CD14-positive monocyte (primary cell): ENCODE measurements around the gene YARS2. TPM values are rescaled to one million over a fixed set of nuclear protein-coding genes. Genes with fewer than 3 reads are reported as not detected.

ENCODE experiments used
- DNase-seq, 3 donors: peaks; one replicate each; pipeline ENCODE4 v3.0.0-alpha.2; 2011 to 2022
- H2AFZ ChIP-seq: 2 replicates; pipeline ENCODE4 v1.6.0; 2012; ENCODE audit warnings: mild to moderate bottlenecking, low read depth, low read length, inconsistent platforms; ENCODE audit not compliant: insufficient read depth, poor library complexity, severe bottlenecking
- H3K27ac ChIP-seq, 2 donors: 1 replicate in 1 of 2; 2 replicates in 1 of 2; pipeline ENCODE4 v1.5.1; 2012 to 2013; ENCODE audit warnings: low read length in 2 of 2, control low read depth in 1 of 2, inconsistent platforms in 1 of 2, low read depth in 1 of 2, mild to moderate bottlenecking in 1 of 2
- H3K27me3 ChIP-seq, 2 donors: one replicate each; pipeline versions ENCODE4 v1.6.0 to v1.6.1; 2011 to 2013; ENCODE audit warnings: low read length in 2 of 2; ENCODE audit not compliant: control insufficient read depth in 2 of 2, insufficient read depth in 2 of 2
- H3K36me3 ChIP-seq, 2 donors: replicated peaks in 1 of 2; 1 replicate in 1 of 2; 2 replicates in 1 of 2; pipeline versions ENCODE4 v1.5.1 to v1.6.1; 2012 to 2013; ENCODE audit warnings: low read length in 2 of 2, control low read depth in 1 of 2, inconsistent platforms in 1 of 2, mild to moderate bottlenecking in 1 of 2; ENCODE audit not compliant: insufficient read depth in 2 of 2, control insufficient read depth in 1 of 2
- H3K4me1 ChIP-seq, 2 donors: 1 replicate in 1 of 2; 2 replicates in 1 of 2; pipeline versions ENCODE4 v1.5.1 to v1.6.1; 2012 to 2013; ENCODE audit warnings: low read length in 2 of 2, control low read depth in 1 of 2, inconsistent platforms in 1 of 2, mild to moderate bottlenecking in 1 of 2, moderate library complexity in 1 of 2; ENCODE audit not compliant: insufficient read depth in 2 of 2, control insufficient read depth in 1 of 2
- H3K4me2 ChIP-seq: replicated peaks from 2 replicates; pipeline ENCODE3; 2012; ENCODE audit warnings: low read length, moderate library complexity, mild to moderate bottlenecking; ENCODE audit not compliant: poor library complexity, severe bottlenecking; ENCODE audit errors: extremely low read depth
- H3K4me3 ChIP-seq, 3 experiments: fragments of 200-600 bp in 1 of 3; sonication (generic) in 1 of 3; replicated peaks in 1 of 3; 1 replicate in 2 of 3; 2 replicates in 1 of 3; pipeline ENCODE4 v1.5.1; 2011 to 2013; ENCODE audit warnings: low read length in 3 of 3, mild to moderate bottlenecking in 3 of 3, control low read depth in 2 of 3, low read depth in 2 of 3, inconsistent platforms in 1 of 3, moderate library complexity in 1 of 3
- H3K79me2 ChIP-seq: 2 replicates; pipeline ENCODE4 v1.6.0; 2012; ENCODE audit warnings: mild to moderate bottlenecking, control low read depth, inconsistent platforms, low read length, moderate library complexity; ENCODE audit not compliant: insufficient read depth
- H3K9ac ChIP-seq: 2 replicates; pipeline ENCODE4 v1.6.0; 2017; ENCODE audit warnings: low read length, mild to moderate bottlenecking; ENCODE audit not compliant: insufficient read depth, poor library complexity, severe bottlenecking
- H3K9me3 ChIP-seq, 2 donors: replicated peaks in 1 of 2; 1 replicate in 1 of 2; 2 replicates in 1 of 2; pipeline versions ENCODE4 v1.5.1 to v1.6.1; 2012 to 2013; ENCODE audit warnings: low read length in 2 of 2, control low read depth in 1 of 2; ENCODE audit not compliant: control insufficient read depth in 1 of 2, insufficient read depth in 1 of 2
- H4K20me1 ChIP-seq: 2 replicates; pipeline ENCODE4 v1.6.0; 2012; ENCODE audit warnings: mild to moderate bottlenecking, low read length, control low read depth, moderate library complexity; ENCODE audit not compliant: insufficient read depth
- H3K27ac Mint-ChIP-seq, 7 donors: one replicate each; pipeline ENCODE4 v1.8.0; 2020; ENCODE audit warnings: mild to moderate bottlenecking in 7 of 7, mixed read lengths in 7 of 7, moderate library complexity in 6 of 7, inconsistent platforms in 2 of 7
- H3K27me3 Mint-ChIP-seq, 3 donors: one replicate each; pipeline ENCODE4 v1.8.0; 2021 to 2022; ENCODE audit warnings: low read depth in 3 of 3, mild to moderate bottlenecking in 3 of 3, mixed read lengths in 3 of 3, moderate library complexity in 3 of 3, inconsistent platforms in 1 of 3
- H3K36me3 Mint-ChIP-seq, 2 donors: one replicate each; pipeline ENCODE4 v1.8.0; 2020; ENCODE audit warnings: mixed read lengths in 2 of 2, inconsistent platforms in 1 of 2, mild to moderate bottlenecking in 1 of 2
- H3K4me1 Mint-ChIP-seq: one replicate; pipeline ENCODE4 v1.8.0; 2020; ENCODE audit warnings: mild to moderate bottlenecking, mixed read lengths
- H3K4me3 Mint-ChIP-seq, 2 donors: one replicate each; pipeline ENCODE4 v1.8.0; 2020; ENCODE audit warnings: mild to moderate bottlenecking in 2 of 2, mixed read lengths in 2 of 2, moderate library complexity in 1 of 2
- H3K9me3 Mint-ChIP-seq, 7 donors: one replicate each; pipeline ENCODE4 v1.8.0; 2020 to 2022; ENCODE audit warnings: mixed read lengths in 7 of 7, mild to moderate bottlenecking in 6 of 7, moderate library complexity in 6 of 7, inconsistent platforms in 2 of 7
- WGBS: methylation state at CpG from one replicate; pipeline ENCODE4 v1.1.5; 2013; ENCODE audit warnings: missing lambda C conversion rate; ENCODE audit not compliant: insufficient coverage; 5-methylcytosine and 5-hydroxymethylcytosine counted together
- intact Hi-C, 2 donors: fragments of 100-400 bp; cut with micrococcal nuclease; formaldehyde crosslinking; loops; one replicate each; pipeline versions ENCODE4 v1.15.0 to v1.15.1; 2023
- polyA plus RNA-seq, 3 donors: library from polyadenylated mRNA; depleted of rRNA in 1 of 3; unstranded in 2 of 3; stranded (reverse) in 1 of 3; fragments of 300-500 nt in 2 of 3; fragments of >200 nt in 1 of 3; fragmentation: Illumina TruSeq in 2 of 3; gene quantifications; 1 replicate in 2 of 3; 2 replicates in 1 of 3; pipeline ENCODE4 v1.2.3, GENCODE V29; 2012 to 2021
- TF ChIP-seq, protein P1 (sequence below): fragments of 200-600 bp; IDR thresholded peaks from one replicate; pipeline ENCODE4 v1.8.0; 2022; ENCODE audit warnings: antibody characterized with exemption, mild to moderate bottlenecking

Gene YARS2
- polyA plus RNA-seq, 3 donors: 4.5 to 7.5 (median 6.6) TPM

DNA sequence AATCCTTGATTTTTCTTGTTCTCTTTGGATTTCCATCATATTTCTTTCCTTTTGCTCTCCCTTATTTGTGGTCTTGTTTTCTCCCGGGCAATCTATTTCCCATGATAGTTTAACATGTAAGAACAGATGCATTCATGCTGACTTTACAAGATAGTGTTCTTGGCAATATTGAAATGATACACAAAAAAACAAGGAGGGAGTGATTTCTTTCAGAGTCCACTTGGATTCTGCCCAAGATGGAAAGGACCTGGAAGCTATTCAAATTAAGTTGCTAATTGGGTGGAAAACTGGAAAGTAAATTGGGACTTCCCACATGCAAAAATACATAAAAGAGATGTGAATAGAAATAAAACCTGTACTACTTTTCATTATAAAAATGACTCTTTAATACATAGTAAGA lies 14.4 kb upstream of the YARS2 start:
- Histone ChIP-seq H3K9ac (no peak overlapping the region), H4K20me1 (no peaks in the 10 kb centered on the region), H3K27me3 (peaks cover 2 to 3% of the 10 kb centered on the region in 2 donors), H3K4me1 (no peaks in the 10 kb centered on the region), H3K79me2 (no peaks in the 10 kb centered on the region), H3K36me3 (no peaks in the 10 kb centered on the region), H3K4me3 (no peak overlapping the region), H3K27ac (no peak overlapping the region), H3K9me3 (no peaks in the 10 kb centered on the region), H3K4me2 (no peak overlapping the region), H2AFZ (no peak overlapping the region)
- TF ChIP-seq, protein P1, sequence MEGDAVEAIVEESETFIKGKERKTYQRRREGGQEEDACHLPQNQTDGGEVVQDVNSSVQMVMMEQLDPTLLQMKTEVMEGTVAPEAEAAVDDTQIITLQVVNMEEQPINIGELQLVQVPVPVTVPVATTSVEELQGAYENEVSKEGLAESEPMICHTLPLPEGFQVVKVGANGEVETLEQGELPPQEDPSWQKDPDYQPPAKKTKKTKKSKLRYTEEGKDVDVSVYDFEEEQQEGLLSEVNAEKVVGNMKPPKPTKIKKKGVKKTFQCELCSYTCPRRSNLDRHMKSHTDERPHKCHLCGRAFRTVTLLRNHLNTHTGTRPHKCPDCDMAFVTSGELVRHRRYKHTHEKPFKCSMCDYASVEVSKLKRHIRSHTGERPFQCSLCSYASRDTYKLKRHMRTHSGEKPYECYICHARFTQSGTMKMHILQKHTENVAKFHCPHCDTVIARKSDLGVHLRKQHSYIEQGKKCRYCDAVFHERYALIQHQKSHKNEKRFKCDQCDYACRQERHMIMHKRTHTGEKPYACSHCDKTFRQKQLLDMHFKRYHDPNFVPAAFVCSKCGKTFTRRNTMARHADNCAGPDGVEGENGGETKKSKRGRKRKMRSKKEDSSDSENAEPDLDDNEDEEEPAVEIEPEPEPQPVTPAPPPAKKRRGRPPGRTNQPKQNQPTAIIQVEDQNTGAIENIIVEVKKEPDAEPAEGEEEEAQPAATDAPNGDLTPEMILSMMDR: no peak
- no peak overlapping the region for H3K4me3 Mint-ChIP-seq
- peaks cover 0 to 14% (median 7%) of the 10 kb centered on the region in 3 donors for H3K27me3 Mint-ChIP-seq
- H3K36me3 Mint-ChIP-seq: no peaks in the 10 kb centered on the region
- peaks cover 2% of the 10 kb centered on the region for H3K4me1 Mint-ChIP-seq
- H3K27ac Mint-ChIP-seq: no peak overlapping the region
- DNase-seq: no peak
- WGBS: no CpG with 5 or more reads among the region's 1 CpG
- intact Hi-C loops: no loop called here
- H3K9me3 Mint-ChIP-seq: peaks cover 0 to 1% (median 0%) of the 10 kb centered on the region in 7 donors

DNA sequence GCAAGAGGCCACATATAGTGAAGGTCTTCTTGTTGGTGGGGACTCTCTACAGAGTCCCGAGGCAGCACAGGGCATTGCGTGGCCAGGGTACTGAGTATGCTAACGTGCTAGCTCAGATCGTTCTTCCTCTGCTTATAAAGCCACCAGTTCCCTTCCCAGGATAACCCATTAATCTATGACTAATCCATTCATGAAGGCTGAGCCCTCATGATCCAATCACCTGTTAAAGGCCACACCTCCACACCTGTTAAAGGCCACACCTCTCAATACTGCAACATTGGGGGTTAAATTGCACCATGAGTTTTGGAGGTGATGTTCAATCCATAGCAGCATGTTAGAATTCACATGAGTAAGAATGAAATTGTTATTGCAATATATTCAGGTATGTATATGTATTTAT lies 12.8 kb upstream of the YARS2 start:
- Histone ChIP-seq H3K4me3 (no peak overlapping the region), H3K4me1 (no peaks in the 10 kb centered on the region), H3K9ac (no peak overlapping the region), H3K4me2 (no peak overlapping the region), H4K20me1 (no peaks in the 10 kb centered on the region), H3K9me3 (no peaks in the 10 kb centered on the region), H3K36me3 (no peaks in the 10 kb centered on the region), H3K27ac (no peak overlapping the region), H3K79me2 (no peaks in the 10 kb centered on the region), H2AFZ (no peak overlapping the region), H3K27me3 (peaks cover 2 to 3% of the 10 kb centered on the region in 2 donors)
- TF ChIP-seq, protein P1: no peak
- intact Hi-C loops: no loop called here
- Mint-ChIP-seq H3K9me3 (peaks cover 0 to 1% (median 0%) of the 10 kb centered on the region in 7 donors), H3K4me3 (no peak overlapping the region), H3K27me3 (peaks cover 2 to 12% (median 7%) of the 10 kb centered on the region in 3 donors), H3K4me1 (peaks cover 2% of the 10 kb centered on the region), H3K27ac (no peak overlapping the region), H3K36me3 (no peaks in the 10 kb centered on the region)
- no peak for DNase-seq
- 89% methylated on average over 3 of the region's 4 CpGs for WGBS
